Transverse colon (tissue), 4 donors: Measurements from ENCODE around the gene CDH13.

Experiments
- CTCF ChIP-seq, 5 experiments: fragments of 200-600 bp in 3 of 5; fragments of 450-650 bp in 2 of 5; sonication (generic) in 3 of 5; IDR thresholded peaks; 1 replicate in 2 of 5; 2 replicates in 3 of 5; pipeline ENCODE4 v1.5.1; 2016 to 2017; ENCODE audit warnings: antibody characterized with exemption in 5 of 5, inconsistent platforms in 3 of 5, mild to moderate bottlenecking in 2 of 5, moderate library complexity in 1 of 5
- POLR2A ChIP-seq: fragments of 450-650 bp; IDR thresholded peaks from one replicate; pipeline ENCODE4 v1.6.1; 2016; ENCODE audit warnings: antibody characterized with exemption, mild to moderate bottlenecking, moderate library complexity
- POLR2AphosphoS5 ChIP-seq, 3 donors: sonication (generic); formaldehyde crosslinking; IDR thresholded peaks; one replicate each; pipeline ENCODE4 v1.6.1; 2016; ENCODE audit warnings: antibody characterized with exemption in 3 of 3

GRCh38 chr16:82855471-82855870 is 228.7 kb downstream of the CDH13 start:
- TF ChIP-seq CTCF (IDR thresholded peaks at IDR 0.05) (no peak), POLR2A (no peak), POLR2AphosphoS5 (IDR thresholded peaks at IDR 0.05) (no peak)
